ENCODE data around the gene NSDHL. TPM values are rescaled to one million over a fixed set of nuclear protein-coding genes. Genes with fewer than 3 reads are reported as not detected.

Gene NSDHL
- polyA plus RNA-seq, 3 donors = 8.2 to 21.3 (median 19.9) TPM

DNA sequence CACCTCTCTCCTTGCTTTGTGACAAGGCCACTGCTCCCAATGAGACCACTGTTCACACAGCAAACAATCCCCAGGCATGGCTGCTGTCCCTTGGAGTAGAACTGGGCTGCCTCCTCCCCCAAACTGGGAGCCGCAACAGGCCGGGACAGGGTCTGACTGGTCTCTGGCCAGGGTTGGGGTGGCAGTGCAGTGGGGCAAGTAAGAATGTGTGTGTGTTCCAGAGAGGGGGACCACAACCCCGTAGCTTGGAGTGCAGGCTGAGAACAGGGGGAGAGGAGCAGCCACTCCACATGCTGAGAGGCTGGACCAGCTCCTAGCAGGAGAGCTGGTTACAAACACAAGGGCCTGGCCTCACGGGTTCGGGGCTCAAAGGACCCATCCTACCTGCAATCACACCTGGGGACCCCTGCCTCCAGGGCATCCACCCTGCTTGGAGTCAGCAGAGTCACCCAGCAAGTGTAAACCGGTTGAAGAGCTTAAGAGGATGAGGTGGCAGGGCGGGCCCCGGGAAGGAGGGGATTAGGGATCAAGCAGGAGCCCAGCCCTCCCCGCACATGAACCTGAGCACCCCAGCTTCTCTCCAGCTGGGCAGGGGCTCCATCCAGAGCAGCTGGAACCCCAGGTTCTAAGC is 63.2 kb downstream of the NSDHL start:
- H3K27me3 ChIP-seq (ENCODE audit: control insufficient read depth in 2 of 2, insufficient read depth in 2 of 2, low read length in 2 of 2) = peaks cover 0 to 26% of the 10 kb centered on the region in 2 donors
- Mint-ChIP-seq H3K27ac (no peak overlapping the region), H3K4me1 (peaks cover 8% of the 10 kb centered on the region), H3K27me3 (ENCODE audit: low read depth in 3 of 3) (peaks cover 23 to 57% (median 48%) of the 10 kb centered on the region in 3 donors), H3K9me3 (peaks cover 0 to 3% (median 1%) of the 10 kb centered on the region in 7 donors), H3K36me3 (no peaks in the 10 kb centered on the region), H3K4me3 (no peak overlapping the region)
- no peaks in the 10 kb centered on the region for H4K20me1 ChIP-seq (ENCODE audit: insufficient read depth, low read length)
- intact Hi-C loops (cut with micrococcal nuclease) = no loop called here
- H2AFZ ChIP-seq (ENCODE audit: insufficient read depth, low read depth, low read length, poor library complexity, severe bottlenecking) = no peak overlapping the region
- no peak overlapping the region for H3K4me3 ChIP-seq (replicated peaks in 1 of 3; ENCODE audit: low read depth in 2 of 3, low read length in 3 of 3)
- DNase-seq = no peak
- peaks cover 0 to 6% of the 10 kb centered on the region in 2 donors for H3K4me1 ChIP-seq (ENCODE audit: control insufficient read depth in 1 of 2, insufficient read depth in 2 of 2, low read length in 2 of 2)
- no peak overlapping the region for H3K27ac ChIP-seq (ENCODE audit: low read depth in 1 of 2, low read length in 2 of 2)
- H3K4me2 ChIP-seq (replicated peaks; ENCODE audit: extremely low read depth, low read length, poor library complexity, severe bottlenecking) = no peak overlapping the region
- no peaks in the 10 kb centered on the region for H3K79me2 ChIP-seq (ENCODE audit: insufficient read depth, low read length)
- TF ChIP-seq, protein P1, sequence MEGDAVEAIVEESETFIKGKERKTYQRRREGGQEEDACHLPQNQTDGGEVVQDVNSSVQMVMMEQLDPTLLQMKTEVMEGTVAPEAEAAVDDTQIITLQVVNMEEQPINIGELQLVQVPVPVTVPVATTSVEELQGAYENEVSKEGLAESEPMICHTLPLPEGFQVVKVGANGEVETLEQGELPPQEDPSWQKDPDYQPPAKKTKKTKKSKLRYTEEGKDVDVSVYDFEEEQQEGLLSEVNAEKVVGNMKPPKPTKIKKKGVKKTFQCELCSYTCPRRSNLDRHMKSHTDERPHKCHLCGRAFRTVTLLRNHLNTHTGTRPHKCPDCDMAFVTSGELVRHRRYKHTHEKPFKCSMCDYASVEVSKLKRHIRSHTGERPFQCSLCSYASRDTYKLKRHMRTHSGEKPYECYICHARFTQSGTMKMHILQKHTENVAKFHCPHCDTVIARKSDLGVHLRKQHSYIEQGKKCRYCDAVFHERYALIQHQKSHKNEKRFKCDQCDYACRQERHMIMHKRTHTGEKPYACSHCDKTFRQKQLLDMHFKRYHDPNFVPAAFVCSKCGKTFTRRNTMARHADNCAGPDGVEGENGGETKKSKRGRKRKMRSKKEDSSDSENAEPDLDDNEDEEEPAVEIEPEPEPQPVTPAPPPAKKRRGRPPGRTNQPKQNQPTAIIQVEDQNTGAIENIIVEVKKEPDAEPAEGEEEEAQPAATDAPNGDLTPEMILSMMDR (IDR thresholded peaks at IDR 0.05) = no peak
- H3K9me3 ChIP-seq (replicated peaks in 1 of 2; ENCODE audit: control insufficient read depth in 1 of 2, insufficient read depth in 1 of 2, low read length in 2 of 2) = no peaks in the 10 kb centered on the region
- no peaks in the 10 kb centered on the region for H3K36me3 ChIP-seq (replicated peaks in 1 of 2; ENCODE audit: control insufficient read depth in 1 of 2, insufficient read depth in 2 of 2, low read length in 2 of 2)
- no peak overlapping the region for H3K9ac ChIP-seq (ENCODE audit: insufficient read depth, low read length, poor library complexity, severe bottlenecking)
- WGBS (ENCODE audit: insufficient coverage) = 83% methylated on average over 2 of the region's 9 CpGs

DNA sequence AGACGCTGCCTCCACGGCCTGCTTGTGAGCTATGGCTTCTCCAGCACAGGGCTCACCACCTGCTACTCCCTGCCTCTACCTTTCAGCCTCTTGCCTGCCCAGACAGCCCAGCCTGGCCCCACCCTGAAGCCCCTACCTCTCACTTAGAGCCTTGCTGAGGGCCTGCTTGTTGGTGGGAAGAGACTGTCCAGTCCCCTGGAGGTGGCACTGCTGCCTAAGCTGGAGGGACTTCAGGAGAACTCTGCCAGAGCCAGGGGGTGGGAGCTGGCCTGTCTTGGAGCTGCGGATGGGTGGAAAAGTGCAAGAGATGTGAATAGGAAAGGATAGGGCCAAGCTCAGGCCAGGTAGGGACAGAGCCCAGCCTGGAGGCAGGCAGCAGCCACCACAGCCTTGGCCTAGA is 64.3 kb downstream of the NSDHL start:
- H3K27me3 Mint-ChIP-seq (ENCODE audit: low read depth in 3 of 3) = peaks cover 22 to 58% (median 48%) of the 10 kb centered on the region in 3 donors
- Histone ChIP-seq H2AFZ (ENCODE audit: insufficient read depth, low read depth, low read length, poor library complexity, severe bottlenecking) (no peak overlapping the region), H3K4me3 (replicated peaks in 1 of 3; ENCODE audit: low read depth in 2 of 3, low read length in 3 of 3) (no peak overlapping the region), H3K9me3 (replicated peaks in 1 of 2; ENCODE audit: control insufficient read depth in 1 of 2, insufficient read depth in 1 of 2, low read length in 2 of 2) (no peaks in the 10 kb centered on the region), H3K79me2 (ENCODE audit: insufficient read depth, low read length) (no peaks in the 10 kb centered on the region), H4K20me1 (ENCODE audit: insufficient read depth, low read length) (no peaks in the 10 kb centered on the region), H3K4me2 (replicated peaks; ENCODE audit: extremely low read depth, low read length, poor library complexity, severe bottlenecking) (no peak overlapping the region), H3K27me3 (ENCODE audit: control insufficient read depth in 2 of 2, insufficient read depth in 2 of 2, low read length in 2 of 2) (peaks cover 0 to 26% of the 10 kb centered on the region in 2 donors), H3K9ac (ENCODE audit: insufficient read depth, low read length, poor library complexity, severe bottlenecking) (no peak overlapping the region), H3K36me3 (replicated peaks in 1 of 2; ENCODE audit: control insufficient read depth in 1 of 2, insufficient read depth in 2 of 2, low read length in 2 of 2) (no peaks in the 10 kb centered on the region), H3K4me1 (ENCODE audit: control insufficient read depth in 1 of 2, insufficient read depth in 2 of 2, low read length in 2 of 2) (peaks cover 0 to 6% of the 10 kb centered on the region in 2 donors), H3K27ac (ENCODE audit: low read depth in 1 of 2, low read length in 2 of 2) (no peak overlapping the region)
- intact Hi-C loops (cut with micrococcal nuclease) = no loop called here
- H3K9me3 Mint-ChIP-seq = peaks cover 0 to 3% (median 1%) of the 10 kb centered on the region in 7 donors
- H3K4me3 Mint-ChIP-seq = no peak overlapping the region
- 80% methylated on average over 1 of the region's 3 CpGs for WGBS (ENCODE audit: insufficient coverage)
- no peaks in the 10 kb centered on the region for H3K36me3 Mint-ChIP-seq
- DNase-seq = no peak
- peaks cover 8% of the 10 kb centered on the region for H3K4me1 Mint-ChIP-seq
- H3K27ac Mint-ChIP-seq = peak overlapping the region in 1 of 7 donors; percentile 29
- TF ChIP-seq, protein P1 (IDR thresholded peaks at IDR 0.05) = no peak
